Gastrocnemius medialis (tissue), 4 donors: ENCODE measurements around the gene TRMT112.

Experiments used
- POLR2A ChIP-seq, 2 donors: fragments of 450-650 bp; IDR thresholded peaks; one replicate each; pipeline ENCODE4 v1.6.1; 2017; ENCODE audit warnings: antibody characterized with exemption in 2 of 2, mild to moderate bottlenecking in 2 of 2, moderate library complexity in 2 of 2
- TF ChIP-seq, protein P1 (sequence below), 5 experiments: fragments of 450-650 bp in 3 of 5; fragments of 200-600 bp in 2 of 5; sonication (generic) in 2 of 5; IDR thresholded peaks in 4 of 5; conservative IDR thresholded peaks in 1 of 5; 1 replicate in 4 of 5; 2 replicates in 1 of 5; pipeline ENCODE4 v1.5.1; 2016 to 2019; ENCODE audit warnings: antibody characterized with exemption in 5 of 5, mild to moderate bottlenecking in 3 of 5, moderate library complexity in 3 of 5

DNA sequence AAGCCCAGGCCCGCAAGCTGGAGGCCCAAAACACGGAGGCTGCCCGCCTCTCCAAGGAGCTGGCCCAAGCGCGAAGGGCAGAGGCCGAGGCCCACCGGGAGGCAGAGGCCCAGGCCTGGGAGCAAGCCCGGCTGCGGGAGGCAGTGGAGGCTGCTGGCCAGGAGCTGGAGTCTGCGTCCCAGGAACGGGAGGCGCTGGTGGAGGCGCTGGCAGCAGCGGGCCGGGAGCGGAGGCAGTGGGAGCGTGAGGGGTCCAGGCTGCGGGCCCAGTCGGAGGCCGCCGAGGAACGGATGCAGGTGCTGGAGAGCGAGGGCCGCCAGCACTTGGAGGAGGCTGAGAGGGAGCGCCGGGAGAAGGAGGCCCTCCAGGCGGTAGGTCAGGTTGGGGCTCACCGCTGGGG is 27.4 kb upstream of the TRMT112 start:
- TF ChIP-seq, protein P1, sequence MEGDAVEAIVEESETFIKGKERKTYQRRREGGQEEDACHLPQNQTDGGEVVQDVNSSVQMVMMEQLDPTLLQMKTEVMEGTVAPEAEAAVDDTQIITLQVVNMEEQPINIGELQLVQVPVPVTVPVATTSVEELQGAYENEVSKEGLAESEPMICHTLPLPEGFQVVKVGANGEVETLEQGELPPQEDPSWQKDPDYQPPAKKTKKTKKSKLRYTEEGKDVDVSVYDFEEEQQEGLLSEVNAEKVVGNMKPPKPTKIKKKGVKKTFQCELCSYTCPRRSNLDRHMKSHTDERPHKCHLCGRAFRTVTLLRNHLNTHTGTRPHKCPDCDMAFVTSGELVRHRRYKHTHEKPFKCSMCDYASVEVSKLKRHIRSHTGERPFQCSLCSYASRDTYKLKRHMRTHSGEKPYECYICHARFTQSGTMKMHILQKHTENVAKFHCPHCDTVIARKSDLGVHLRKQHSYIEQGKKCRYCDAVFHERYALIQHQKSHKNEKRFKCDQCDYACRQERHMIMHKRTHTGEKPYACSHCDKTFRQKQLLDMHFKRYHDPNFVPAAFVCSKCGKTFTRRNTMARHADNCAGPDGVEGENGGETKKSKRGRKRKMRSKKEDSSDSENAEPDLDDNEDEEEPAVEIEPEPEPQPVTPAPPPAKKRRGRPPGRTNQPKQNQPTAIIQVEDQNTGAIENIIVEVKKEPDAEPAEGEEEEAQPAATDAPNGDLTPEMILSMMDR (IDR thresholded peaks at IDR 0.05 in 4 of 5, conservative IDR thresholded peaks at IDR 0.05 in 1 of 5) = no peak
- no peak for TF ChIP-seq POLR2A (IDR thresholded peaks at IDR 0.05)
